ENCODE measurements around the gene DPP8.
"Not testable (repeated sequence)": the region's sequence is repeated elsewhere in the genome, so short reads cannot be mapped to it uniquely, and the experiment has no call there.

Gene DPP8

GRCh38 chr15:65516997-65517865 lies at the start of gene DPP8:
Gene DPP8, minus strand, starts transcription at chr15:65517689. Its CDS starts 5,136 bp downstream, at chr15:65512553.
- H3K9me3 ChIP-seq (ENCODE audit: control insufficient read depth, low read depth, low read length), result no peaks in the 10 kb centered on the region
- H3K27ac ChIP-seq (ENCODE audit: low read length), result peak within 1 kb of the TSS; percentile 62
- no peaks in the 10 kb centered on the region for H3K27me3 ChIP-seq (ENCODE audit: control insufficient read depth, insufficient read depth, low read length)
- peaks cover 17% of the 10 kb centered on the region for H3K36me3 ChIP-seq (ENCODE audit: control insufficient read depth, low read depth, low read length)
- H3K4me3 ChIP-seq (ENCODE audit: low read length), result peak within 1 kb of the TSS; percentile 99
- peaks cover 6% of the 10 kb centered on the region for H3K4me1 ChIP-seq (ENCODE audit: control insufficient read depth, low read depth, low read length)
- peak within 1 kb of the TSS; percentile 88 for H3K9ac ChIP-seq (ENCODE audit: low read length)

GRCh38 chr15:65561934-65562333 lies 44.4 kb upstream of the DPP8 start:
- Histone ChIP-seq H3K4me1 (ENCODE audit: control insufficient read depth, low read depth, low read length) (no peaks in the 10 kb centered on the region), H3K9me3 (ENCODE audit: control insufficient read depth, low read depth, low read length) (no peaks in the 10 kb centered on the region), H3K36me3 (ENCODE audit: control insufficient read depth, low read depth, low read length) (peaks cover 67% of the 10 kb centered on the region), H3K27me3 (ENCODE audit: control insufficient read depth, insufficient read depth, low read length) (no peaks in the 10 kb centered on the region), H3K4me3 (ENCODE audit: low read length) (no peak overlapping the region), H3K9ac (ENCODE audit: low read length) (no peak overlapping the region), H3K27ac (ENCODE audit: low read length) (no peak overlapping the region)

GRCh38 chr15:65559941-65560340 lies 42.5 kb upstream of the DPP8 start:
- H3K36me3 ChIP-seq (ENCODE audit: control insufficient read depth, low read depth, low read length), result peaks cover 75% of the 10 kb centered on the region

DNA sequence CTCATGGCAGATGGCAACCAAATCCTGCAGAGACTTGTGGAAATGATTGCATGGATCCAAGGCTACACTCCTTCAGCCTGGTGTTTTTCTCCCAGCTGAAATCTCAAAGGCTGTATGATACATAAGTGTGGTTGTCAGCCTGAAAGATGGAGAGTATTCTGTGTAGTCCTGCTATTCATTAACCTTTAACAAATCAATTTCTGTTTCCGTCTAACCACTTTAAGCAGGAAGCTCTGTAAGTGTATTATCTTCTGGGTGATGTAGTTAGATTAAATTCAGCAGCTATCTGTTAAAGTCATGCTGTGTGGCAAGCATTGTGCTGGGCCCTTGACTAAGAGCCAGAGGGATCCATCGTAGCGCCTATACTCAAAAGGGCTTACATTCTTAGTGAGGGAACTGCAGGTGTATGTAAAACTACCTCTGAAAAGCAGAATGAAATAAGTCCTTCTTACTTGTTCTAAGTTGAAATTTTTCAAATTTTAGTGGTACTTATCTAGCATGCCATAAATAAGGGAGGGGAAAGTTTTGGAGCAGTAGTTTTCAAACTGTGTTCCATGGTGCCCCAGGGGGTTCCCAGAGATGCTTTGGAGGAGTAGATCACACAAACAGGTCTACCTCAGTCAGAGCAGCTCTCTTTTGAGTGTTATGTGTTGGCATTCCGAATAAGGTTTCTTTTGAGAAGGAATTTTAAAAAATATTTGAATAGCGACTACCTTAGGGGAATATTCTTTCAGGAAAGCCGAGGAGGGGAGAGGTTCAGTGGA lies 41.7 kb upstream of the DPP8 start:
- H3K9ac ChIP-seq (ENCODE audit: low read length), result no peak overlapping the region
- H3K4me1 ChIP-seq (ENCODE audit: control insufficient read depth, low read depth, low read length), result no peaks in the 10 kb centered on the region
- H3K9me3 ChIP-seq (ENCODE audit: control insufficient read depth, low read depth, low read length), result no peaks in the 10 kb centered on the region
- H3K27ac ChIP-seq (ENCODE audit: low read length), result no peak overlapping the region
- H3K36me3 ChIP-seq (ENCODE audit: control insufficient read depth, low read depth, low read length), result peaks cover 72% of the 10 kb centered on the region
- H3K27me3 ChIP-seq (ENCODE audit: control insufficient read depth, insufficient read depth, low read length), result no peaks in the 10 kb centered on the region
- no peak overlapping the region for H3K4me3 ChIP-seq (ENCODE audit: low read length)

More at GRCh38 chr15:65559941-65560340, 42.5 kb upstream of the DPP8 start:
- no peaks in the 10 kb centered on the region for H3K4me1 ChIP-seq (ENCODE audit: control insufficient read depth, low read depth, low read length)
- no peaks in the 10 kb centered on the region for H3K27me3 ChIP-seq (ENCODE audit: control insufficient read depth, insufficient read depth, low read length)
- no peak overlapping the region for H3K4me3 ChIP-seq (ENCODE audit: low read length)
- no peak overlapping the region for H3K9ac ChIP-seq (ENCODE audit: low read length)
- no peaks in the 10 kb centered on the region for H3K9me3 ChIP-seq (ENCODE audit: control insufficient read depth, low read depth, low read length)
- H3K27ac ChIP-seq (ENCODE audit: low read length), result no peak overlapping the region

DNA sequence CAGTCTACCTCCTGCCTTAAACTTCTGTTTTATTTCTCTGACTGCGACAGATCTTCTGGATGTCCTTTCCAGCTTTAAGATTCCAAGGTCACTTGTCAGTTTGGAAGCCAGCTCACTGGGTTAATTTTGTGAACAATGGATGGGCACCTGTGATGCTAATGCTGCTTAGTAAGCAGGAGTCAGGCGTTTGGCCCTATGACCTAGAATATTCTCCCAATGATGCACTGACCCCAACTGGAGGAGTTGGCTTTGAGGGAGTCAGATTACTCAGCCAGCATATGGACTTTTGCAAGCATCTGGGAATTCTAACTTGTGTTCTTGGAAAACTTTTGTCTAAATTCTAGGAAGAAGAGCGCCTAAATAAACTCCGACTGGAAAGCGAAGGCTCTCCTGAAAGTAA lies 40.8 kb upstream of the DPP8 start:
- Histone ChIP-seq H3K27ac (ENCODE audit: low read length) (no peak overlapping the region), H3K4me1 (ENCODE audit: control insufficient read depth, low read depth, low read length) (no peaks in the 10 kb centered on the region), H3K36me3 (ENCODE audit: control insufficient read depth, low read depth, low read length) (peaks cover 67% of the 10 kb centered on the region), H3K9ac (ENCODE audit: low read length) (no peak overlapping the region), H3K4me3 (ENCODE audit: low read length) (no peak overlapping the region), H3K9me3 (ENCODE audit: control insufficient read depth, low read depth, low read length) (no peaks in the 10 kb centered on the region), H3K27me3 (ENCODE audit: control insufficient read depth, insufficient read depth, low read length) (no peaks in the 10 kb centered on the region)

- H3K27me3 ChIP-seq (ENCODE audit: control insufficient read depth, insufficient read depth, low read length), result no peaks in the 10 kb centered on the region
- H3K27ac ChIP-seq (ENCODE audit: low read length), result no peak overlapping the region
- H3K4me1 ChIP-seq (ENCODE audit: control insufficient read depth, low read depth, low read length), result no peaks in the 10 kb centered on the region
- H3K9ac ChIP-seq (ENCODE audit: low read length), result no peak overlapping the region
- peaks cover 51% of the 10 kb centered on the region for H3K36me3 ChIP-seq (ENCODE audit: control insufficient read depth, low read depth, low read length)
- H3K4me3 ChIP-seq (ENCODE audit: low read length), result no peak overlapping the region
- H3K9me3 ChIP-seq (ENCODE audit: control insufficient read depth, low read depth, low read length), result no peaks in the 10 kb centered on the region
Measured at GRCh38 chr15:65556622-65557021, 39.1 kb upstream of the DPP8 start.

DNA sequence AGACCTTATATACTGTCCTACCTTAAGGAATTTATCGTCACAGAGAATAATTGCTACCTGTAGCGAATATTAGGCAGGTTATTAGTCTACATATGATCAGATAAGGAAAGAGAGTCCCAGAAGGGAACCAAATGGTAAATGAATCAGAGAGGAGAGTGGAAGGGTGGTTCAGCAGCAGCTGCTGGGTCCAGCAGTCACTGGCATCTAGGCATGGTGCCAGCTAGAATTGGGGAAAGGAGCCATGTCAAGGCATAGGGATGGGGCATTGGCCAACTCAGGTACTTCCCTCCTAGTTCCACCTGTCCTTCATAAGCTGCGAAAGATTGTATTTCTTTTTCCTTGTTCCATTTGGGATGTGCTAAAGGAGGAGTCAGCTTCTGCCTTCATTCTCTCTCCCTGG lies 36.2 kb upstream of the DPP8 start:
- H3K4me3 ChIP-seq (ENCODE audit: low read length), result no peak overlapping the region
- H3K27ac ChIP-seq (ENCODE audit: low read length), result no peak overlapping the region
- no peaks in the 10 kb centered on the region for H3K9me3 ChIP-seq (ENCODE audit: control insufficient read depth, low read depth, low read length)
- H3K27me3 ChIP-seq (ENCODE audit: control insufficient read depth, insufficient read depth, low read length), result no peaks in the 10 kb centered on the region
- H3K9ac ChIP-seq (ENCODE audit: low read length), result no peak overlapping the region
- peaks cover 6% of the 10 kb centered on the region for H3K4me1 ChIP-seq (ENCODE audit: control insufficient read depth, low read depth, low read length)
- peaks cover 37% of the 10 kb centered on the region for H3K36me3 ChIP-seq (ENCODE audit: control insufficient read depth, low read depth, low read length)

GRCh38 chr15:65552851-65553250 lies 35.4 kb upstream of the DPP8 start:
- H3K27ac ChIP-seq (ENCODE audit: low read length); H3K4me1 ChIP-seq (ENCODE audit: control insufficient read depth, low read depth, low read length); H3K9me3 ChIP-seq (ENCODE audit: control insufficient read depth, low read depth, low read length); H3K4me3 ChIP-seq (ENCODE audit: low read length); H3K27me3 ChIP-seq (ENCODE audit: control insufficient read depth, insufficient read depth, low read length); H3K9ac ChIP-seq (ENCODE audit: low read length): not testable (repeated sequence)
- peaks cover 29% of the 10 kb centered on the region for H3K36me3 ChIP-seq (ENCODE audit: control insufficient read depth, low read depth, low read length)

- H3K9me3 ChIP-seq (ENCODE audit: control insufficient read depth, low read depth, low read length), result no peaks in the 10 kb centered on the region
- no peak overlapping the region for H3K27ac ChIP-seq (ENCODE audit: low read length)
- H3K4me3 ChIP-seq (ENCODE audit: low read length), result no peak overlapping the region
- H3K4me1 ChIP-seq (ENCODE audit: control insufficient read depth, low read depth, low read length), result peaks cover 6% of the 10 kb centered on the region
- H3K27me3 ChIP-seq (ENCODE audit: control insufficient read depth, insufficient read depth, low read length), result no peaks in the 10 kb centered on the region
- H3K9ac ChIP-seq (ENCODE audit: low read length), result no peak overlapping the region
- H3K36me3 ChIP-seq (ENCODE audit: control insufficient read depth, low read depth, low read length), result peaks cover 18% of the 10 kb centered on the region
Measured at GRCh38 chr15:65551183-65551582, 33.7 kb upstream of the DPP8 start.

- H3K27me3 ChIP-seq (ENCODE audit: control insufficient read depth, insufficient read depth, low read length), result no peaks in the 10 kb centered on the region
- H3K27ac ChIP-seq (ENCODE audit: low read length), result no peak overlapping the region
- H3K4me1 ChIP-seq (ENCODE audit: control insufficient read depth, low read depth, low read length), result peaks cover 6% of the 10 kb centered on the region
- peaks cover 13% of the 10 kb centered on the region for H3K36me3 ChIP-seq (ENCODE audit: control insufficient read depth, low read depth, low read length)
- no peak overlapping the region for H3K4me3 ChIP-seq (ENCODE audit: low read length)
- no peaks in the 10 kb centered on the region for H3K9me3 ChIP-seq (ENCODE audit: control insufficient read depth, low read depth, low read length)
- H3K9ac ChIP-seq (ENCODE audit: low read length), result no peak overlapping the region
Measured at GRCh38 chr15:65550681-65551098, 33.2 kb upstream of the DPP8 start.

GRCh38 chr15:65549288-65549687 lies 31.8 kb upstream of the DPP8 start:
- H3K27ac ChIP-seq (ENCODE audit: low read length); H3K9ac ChIP-seq (ENCODE audit: low read length); H3K9me3 ChIP-seq (ENCODE audit: control insufficient read depth, low read depth, low read length); H3K27me3 ChIP-seq (ENCODE audit: control insufficient read depth, insufficient read depth, low read length); H3K4me1 ChIP-seq (ENCODE audit: control insufficient read depth, low read depth, low read length); H3K36me3 ChIP-seq (ENCODE audit: control insufficient read depth, low read depth, low read length); H3K4me3 ChIP-seq (ENCODE audit: low read length): not testable (repeated sequence)

Data from iPS-18a (cell line).